Nephron progenitor cell (in vitro differentiated cells): ENCODE results near the gene ZNF678.
"Not testable (repeated sequence)": the region's sequence is repeated elsewhere in the genome, so short reads cannot be mapped to it uniquely, and the experiment has no call there.

Source experiments
- DNase-seq: peaks from one replicate; pipeline ENCODE4 v3.0.0; 2021
- H3K27ac Mint-ChIP-seq: 2 replicates; pipeline ENCODE4 v1.8.0; 2021; ENCODE audit warnings: mild to moderate bottlenecking, moderate library complexity, mixed read lengths
- H3K27me3 Mint-ChIP-seq: 2 replicates; pipeline ENCODE4 v1.8.0; 2021; ENCODE audit warnings: mild to moderate bottlenecking, low read depth, mixed read lengths; ENCODE audit not compliant: poor library complexity
- H3K36me3 Mint-ChIP-seq: 2 replicates; pipeline ENCODE4 v1.8.0; 2021; ENCODE audit warnings: low read depth, mixed read lengths
- H3K4me1 Mint-ChIP-seq: 2 replicates; pipeline ENCODE4 v1.8.0; 2021; ENCODE audit warnings: mixed read lengths
- H3K4me3 Mint-ChIP-seq: 2 replicates; pipeline ENCODE4 v1.8.0; 2021; ENCODE audit warnings: mild to moderate bottlenecking, moderate library complexity, mixed read lengths
- H3K9me3 Mint-ChIP-seq: 2 replicates; pipeline ENCODE4 v1.8.0; 2021; ENCODE audit warnings: mild to moderate bottlenecking, moderate library complexity, mixed read lengths
- TF ChIP-seq, protein P1 (sequence below): fragments of 200-600 bp; sonication (generic); IDR thresholded peaks from 2 replicates; pipeline ENCODE4 v1.5.0; 2021; ENCODE audit warnings: antibody characterized with exemption

The ZNF678 gene

DNA sequence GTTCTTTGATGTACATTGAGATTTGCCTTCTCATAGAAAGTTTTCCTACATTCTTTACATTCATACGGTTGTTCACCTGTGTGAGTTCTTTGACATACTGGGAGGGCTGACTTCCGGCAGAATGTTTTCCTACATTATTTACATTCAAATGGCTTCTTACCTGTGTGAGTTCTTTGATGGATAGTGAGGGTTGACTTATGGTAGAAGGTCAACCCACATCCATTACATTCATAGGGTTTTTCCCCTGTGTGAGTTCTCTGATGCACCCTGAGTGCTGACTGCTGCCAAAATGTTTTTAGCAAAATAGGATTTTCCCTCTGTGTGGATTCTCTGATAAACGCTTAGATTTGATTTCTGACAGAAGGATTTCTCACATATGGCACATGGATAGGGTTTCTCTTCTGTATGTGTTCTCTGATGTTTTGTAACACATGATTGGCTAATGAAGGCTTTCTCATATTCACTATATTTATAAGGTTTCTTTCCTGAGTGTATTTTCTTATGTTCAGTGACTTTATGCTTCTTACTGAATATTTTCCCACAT is 134.0 kb downstream of the ZNF678 start:
- no peak for DNase-seq
- Mint-ChIP-seq H3K36me3 (no peaks in the 10 kb centered on the region), H3K9me3 (peaks cover 60% of the 10 kb centered on the region), H3K27me3 (peaks cover 10% of the 10 kb centered on the region), H3K27ac (no peak overlapping the region), H3K4me3 (no peak overlapping the region), H3K4me1 (no peaks in the 10 kb centered on the region)
- TF ChIP-seq, protein P1, sequence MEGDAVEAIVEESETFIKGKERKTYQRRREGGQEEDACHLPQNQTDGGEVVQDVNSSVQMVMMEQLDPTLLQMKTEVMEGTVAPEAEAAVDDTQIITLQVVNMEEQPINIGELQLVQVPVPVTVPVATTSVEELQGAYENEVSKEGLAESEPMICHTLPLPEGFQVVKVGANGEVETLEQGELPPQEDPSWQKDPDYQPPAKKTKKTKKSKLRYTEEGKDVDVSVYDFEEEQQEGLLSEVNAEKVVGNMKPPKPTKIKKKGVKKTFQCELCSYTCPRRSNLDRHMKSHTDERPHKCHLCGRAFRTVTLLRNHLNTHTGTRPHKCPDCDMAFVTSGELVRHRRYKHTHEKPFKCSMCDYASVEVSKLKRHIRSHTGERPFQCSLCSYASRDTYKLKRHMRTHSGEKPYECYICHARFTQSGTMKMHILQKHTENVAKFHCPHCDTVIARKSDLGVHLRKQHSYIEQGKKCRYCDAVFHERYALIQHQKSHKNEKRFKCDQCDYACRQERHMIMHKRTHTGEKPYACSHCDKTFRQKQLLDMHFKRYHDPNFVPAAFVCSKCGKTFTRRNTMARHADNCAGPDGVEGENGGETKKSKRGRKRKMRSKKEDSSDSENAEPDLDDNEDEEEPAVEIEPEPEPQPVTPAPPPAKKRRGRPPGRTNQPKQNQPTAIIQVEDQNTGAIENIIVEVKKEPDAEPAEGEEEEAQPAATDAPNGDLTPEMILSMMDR: no peak

DNA sequence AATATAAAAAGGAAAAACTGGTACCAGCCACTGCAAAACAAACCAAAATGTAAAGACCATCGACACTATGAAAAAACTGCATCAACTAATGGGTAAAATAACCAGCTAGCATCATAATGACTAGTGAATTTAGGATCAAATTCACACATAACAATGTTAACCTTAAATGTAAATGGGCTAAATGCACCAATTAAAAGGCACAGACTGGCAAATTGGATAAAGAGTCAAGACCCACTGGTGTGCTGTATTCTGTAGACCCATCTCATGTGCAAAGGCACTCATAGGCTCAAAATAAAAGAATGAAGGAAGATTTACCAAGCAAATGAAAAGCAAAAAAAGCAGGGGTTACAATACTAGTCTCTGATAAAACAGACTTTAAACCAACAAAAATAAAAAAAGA is 138.3 kb downstream of the ZNF678 start:
- H3K4me1 Mint-ChIP-seq, H3K27me3 Mint-ChIP-seq: not testable (repeated sequence)
- peaks cover 77% of the 10 kb centered on the region for H3K9me3 Mint-ChIP-seq

DNA sequence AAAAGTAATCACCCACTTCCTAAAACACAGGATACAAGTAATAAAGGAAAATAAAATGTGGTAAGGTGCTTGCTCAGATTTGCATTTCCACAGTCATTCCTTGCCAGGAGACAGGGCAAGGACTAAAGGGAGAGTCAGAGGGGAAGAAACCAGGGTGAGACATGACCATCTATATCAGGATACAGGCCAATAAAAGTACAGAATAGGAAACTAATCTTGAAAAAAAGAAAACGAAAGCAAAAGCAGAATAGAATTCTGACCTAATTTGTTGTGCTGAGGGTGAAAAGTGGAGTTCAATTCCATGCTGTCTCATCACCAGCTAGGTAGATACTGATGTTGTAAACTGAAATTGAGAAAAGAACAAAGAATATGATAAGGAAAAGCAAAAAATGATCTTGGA is 144.5 kb downstream of the ZNF678 start:
- no peak overlapping the region for H3K27ac Mint-ChIP-seq
- no peaks in the 10 kb centered on the region for H3K27me3 Mint-ChIP-seq
- H3K36me3 Mint-ChIP-seq: no peaks in the 10 kb centered on the region

More for the DNA sequence above, 138.3 kb downstream of the ZNF678 start:
- H3K27ac Mint-ChIP-seq, H3K4me3 Mint-ChIP-seq, DNase-seq, H3K36me3 Mint-ChIP-seq: not testable (repeated sequence)

DNA sequence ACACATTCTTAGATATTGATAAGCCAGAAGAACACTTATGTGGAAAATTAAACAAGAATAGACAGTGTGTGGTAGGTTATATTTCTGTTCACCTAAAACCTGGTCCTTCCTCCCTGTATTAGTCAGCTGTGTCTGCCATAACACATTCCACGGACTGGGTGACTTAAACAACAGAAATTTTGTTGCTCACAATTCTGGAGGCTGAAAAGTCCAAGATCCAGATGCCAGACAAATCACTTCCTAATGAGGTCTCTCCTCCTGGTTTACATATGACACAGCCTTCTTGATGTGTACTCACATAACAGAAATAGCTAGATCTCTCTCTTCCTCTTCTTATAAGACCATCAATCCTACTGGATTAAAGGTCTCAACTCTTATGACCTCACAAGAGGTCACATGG is 146.1 kb downstream of the ZNF678 start:
- TF ChIP-seq, protein P1: no peak
- Mint-ChIP-seq H3K9me3 (peaks cover 70% of the 10 kb centered on the region), H3K4me3 (no peak overlapping the region), H3K4me1 (no peaks in the 10 kb centered on the region), H3K36me3 (no peaks in the 10 kb centered on the region), H3K27ac (no peak overlapping the region), H3K27me3 (peaks cover 3% of the 10 kb centered on the region)
- no peak for DNase-seq

More for the DNA sequence above, 144.5 kb downstream of the ZNF678 start:
- Mint-ChIP-seq H3K4me3 (no peak overlapping the region), H3K4me1 (no peaks in the 10 kb centered on the region), H3K9me3 (peaks cover 74% of the 10 kb centered on the region)
- DNase-seq: no peak
- TF ChIP-seq, protein P1: no peak

DNA sequence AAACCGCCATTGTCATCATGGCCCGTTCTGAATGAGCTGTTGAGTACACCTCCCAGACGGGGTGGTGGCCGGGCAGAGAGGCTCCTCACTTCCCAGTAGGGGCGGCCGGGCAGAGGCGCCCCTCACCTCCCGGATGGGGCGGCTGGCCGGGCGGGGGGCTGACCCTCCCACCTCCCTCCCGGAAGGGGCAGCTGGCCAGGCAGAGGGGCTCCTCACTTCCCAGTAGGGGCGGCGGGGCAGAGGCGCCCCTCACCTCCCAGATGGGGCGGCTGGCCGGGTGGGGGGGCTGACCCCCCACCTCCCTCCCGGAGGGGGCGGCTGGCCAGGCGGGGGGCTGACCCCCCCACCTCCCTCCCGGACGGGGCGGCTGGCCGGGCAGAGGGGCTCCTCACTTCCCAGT is 147.1 kb downstream of the ZNF678 start:
- not testable (repeated sequence) for H3K36me3 Mint-ChIP-seq, H3K4me3 Mint-ChIP-seq, DNase-seq, H3K27ac Mint-ChIP-seq, H3K27me3 Mint-ChIP-seq, H3K4me1 Mint-ChIP-seq
- H3K9me3 Mint-ChIP-seq: peaks cover 71% of the 10 kb centered on the region

DNA sequence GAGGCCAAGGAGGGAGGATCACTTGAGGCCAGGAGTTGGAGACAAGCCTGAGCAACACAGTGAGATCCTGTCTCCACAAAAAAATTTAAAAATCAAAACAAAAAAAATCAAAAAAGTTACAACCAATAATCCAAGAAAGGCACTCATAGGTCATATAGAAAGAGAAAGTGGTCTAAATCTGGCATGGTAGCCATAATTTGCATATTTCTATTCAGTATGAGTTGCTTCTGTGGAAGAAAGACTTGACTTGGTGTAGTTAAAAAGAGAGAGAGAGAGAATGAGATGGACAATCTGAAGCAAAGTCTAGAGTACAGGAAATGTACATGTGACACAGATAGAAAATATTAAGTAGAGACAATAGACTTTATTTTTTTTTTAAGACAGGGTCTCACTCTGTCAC is 149.3 kb downstream of the ZNF678 start:
- Mint-ChIP-seq H3K4me1 (no peaks in the 10 kb centered on the region), H3K9me3 (peaks cover 81% of the 10 kb centered on the region), H3K4me3 (no peak overlapping the region), H3K27ac (no peak overlapping the region), H3K36me3 (no peaks in the 10 kb centered on the region), H3K27me3 (peaks cover 3% of the 10 kb centered on the region)
- TF ChIP-seq, protein P1: no peak
- no peak for DNase-seq

DNA sequence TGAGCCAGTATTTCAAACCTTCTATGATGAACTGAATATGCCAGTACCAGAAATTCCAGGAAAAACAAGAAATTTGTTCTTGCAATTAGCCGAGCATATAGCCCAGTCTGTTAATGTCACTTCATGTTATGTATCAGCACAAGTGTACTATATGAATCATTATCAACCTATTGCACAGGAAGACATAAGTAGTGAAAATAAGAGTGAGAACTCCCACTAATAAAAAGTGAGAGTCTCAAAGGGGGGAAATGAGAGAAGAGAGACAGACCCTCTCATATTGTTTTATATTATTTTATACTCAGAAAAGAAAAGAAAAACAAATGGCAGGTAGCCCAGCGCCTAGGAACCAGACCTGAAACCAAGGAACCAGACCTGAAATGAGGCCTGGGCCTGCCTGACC is 155.6 kb downstream of the ZNF678 start:
- no peaks in the 10 kb centered on the region for H3K4me1 Mint-ChIP-seq
- H3K4me3 Mint-ChIP-seq: no peak overlapping the region
- TF ChIP-seq, protein P1: no peak
- H3K27ac Mint-ChIP-seq: no peak overlapping the region
- peaks cover 19% of the 10 kb centered on the region for H3K36me3 Mint-ChIP-seq
- peaks cover 96% of the 10 kb centered on the region for H3K9me3 Mint-ChIP-seq
- DNase-seq: no peak
- peaks cover 8% of the 10 kb centered on the region for H3K27me3 Mint-ChIP-seq
